Germinal center (tissue), 1 donor: ENCODE measurements around the gene MBL2.

Source experiments
- DNase-seq: peaks from one replicate; pipeline ENCODE4 v3.0.0; 2012; ENCODE audit warnings: mixed read lengths, low spot score

Gene MBL2

GRCh38 chr10:52740155-52740549 lies 32.4 kb downstream of the MBL2 start:
- DNase-seq: no peak

- DNase-seq: no peak
These were observed 33.0 kb downstream of the MBL2 start for GRCh38 chr10:52739380-52740154.

DNA sequence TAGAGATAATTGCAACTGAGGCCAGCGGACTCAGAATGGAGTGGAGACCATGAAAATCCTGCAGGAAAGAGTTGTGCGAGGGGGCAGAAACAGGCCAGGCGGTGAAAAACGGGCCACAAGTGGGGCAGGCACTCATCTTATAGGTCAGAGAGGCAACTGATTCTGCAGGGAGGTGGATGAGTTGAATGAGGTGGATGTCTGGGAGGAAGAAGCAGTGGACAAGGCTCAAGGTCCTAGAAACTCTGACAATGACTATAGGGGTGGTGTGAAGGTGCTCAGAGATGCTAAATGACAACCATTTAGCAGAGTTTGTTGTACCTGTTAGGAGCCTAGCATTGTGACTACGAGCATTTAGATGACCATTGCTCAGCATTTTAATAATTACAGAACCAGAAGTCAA lies 33.6 kb downstream of the MBL2 start:
- DNase-seq: no peak

DNA sequence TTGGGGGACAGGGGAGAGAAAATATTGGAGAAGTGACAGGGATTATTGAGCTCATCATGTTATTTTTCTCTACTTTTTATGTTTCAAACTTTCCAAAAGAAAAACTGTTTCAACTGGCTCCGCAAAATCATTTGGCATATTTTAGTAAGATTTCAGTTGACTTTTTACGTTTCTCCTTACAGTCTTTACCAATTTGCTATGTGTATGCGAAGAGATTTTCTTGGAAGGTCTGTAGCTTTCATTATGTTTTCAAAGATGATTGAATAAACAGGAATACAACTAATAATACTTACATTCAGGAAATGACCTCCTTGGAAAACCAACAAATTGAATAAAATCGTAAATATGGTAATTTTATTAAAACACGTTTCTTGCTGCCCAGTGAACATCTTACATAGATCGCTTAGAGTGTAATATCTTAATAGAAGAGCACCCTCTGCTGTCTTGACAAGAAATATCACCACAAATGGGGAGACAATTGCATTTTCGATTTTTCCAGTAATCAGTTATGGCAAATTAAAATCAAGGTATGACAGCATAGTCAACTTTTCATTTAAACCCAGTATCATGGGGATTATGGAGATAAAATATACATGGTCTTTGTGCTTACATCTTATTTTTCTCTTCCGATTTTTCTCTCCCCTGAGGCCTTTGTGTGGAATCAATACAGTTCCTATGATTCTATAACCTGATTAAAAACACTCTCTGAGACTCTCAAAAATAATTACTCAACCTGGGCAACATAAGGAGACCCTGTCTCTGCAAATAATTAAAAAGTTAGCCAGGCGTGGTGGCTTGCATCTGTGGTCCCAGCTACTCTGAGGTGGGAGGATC lies 43.1 kb downstream of the MBL2 start:
- no peak for DNase-seq

DNA sequence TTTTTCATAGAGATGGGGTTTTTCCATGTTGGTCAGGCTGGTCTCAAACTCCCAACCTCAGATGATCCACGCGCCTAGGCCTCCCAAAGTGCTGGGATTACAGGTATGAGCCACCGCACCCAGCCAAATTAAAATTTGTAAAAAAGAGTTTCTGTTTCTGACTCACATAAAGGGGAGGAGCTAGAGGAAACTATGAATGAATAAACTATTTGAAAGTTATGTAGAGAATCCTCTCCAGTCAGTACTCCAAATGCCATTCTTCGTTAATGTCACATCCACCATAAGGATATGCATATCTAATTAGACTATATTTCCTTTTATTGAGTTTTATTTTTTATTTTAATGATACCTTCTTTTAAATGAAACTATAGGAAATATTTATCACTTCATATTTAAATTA lies 52.6 kb downstream of the MBL2 start:
- DNase-seq: no peak
